NB4 (cell line): ENCODE measurements around the gene FGD3.
A peak's percentile ranks its signal among the peaks of the same experiment; 100 is the strongest.

ENCODE experiments used
- DNase-seq: peaks from one replicate; pipeline ENCODE4 v3.0.0; 2010; ENCODE audit warnings: low read depth
- H3K4me3 ChIP-seq: one replicate; pipeline ENCODE4 v1.5.1; 2011; ENCODE audit warnings: mild to moderate bottlenecking, low read depth, low read length, moderate library complexity
- MAX ChIP-seq: IDR thresholded peaks from 2 replicates; pipeline ENCODE4 v1.6.1; 2011; ENCODE audit warnings: low read depth, low read length
- MYC ChIP-seq: IDR thresholded peaks from 2 replicates; pipeline ENCODE4 v1.6.1; 2011; ENCODE audit warnings: low read depth, low read length
- POLR2A ChIP-seq: IDR thresholded peaks from 2 replicates; pipeline ENCODE4 v1.6.1; 2011; ENCODE audit warnings: mild to moderate bottlenecking; ENCODE audit not compliant: insufficient read length; ENCODE audit errors: extremely low read depth
- TF ChIP-seq, protein P1 (sequence below): IDR thresholded peaks from one replicate; pipeline ENCODE4 v1.5.1; 2012; ENCODE audit warnings: low read depth, low read length

The FGD3 gene

GRCh38 chr9:93054758-93055704, 107.7 kb downstream of the FGD3 start:
- H3K4me3 ChIP-seq, result no peak overlapping the region
- no peak for DNase-seq
- no peak for TF ChIP-seq MAX
- TF ChIP-seq, protein P1, sequence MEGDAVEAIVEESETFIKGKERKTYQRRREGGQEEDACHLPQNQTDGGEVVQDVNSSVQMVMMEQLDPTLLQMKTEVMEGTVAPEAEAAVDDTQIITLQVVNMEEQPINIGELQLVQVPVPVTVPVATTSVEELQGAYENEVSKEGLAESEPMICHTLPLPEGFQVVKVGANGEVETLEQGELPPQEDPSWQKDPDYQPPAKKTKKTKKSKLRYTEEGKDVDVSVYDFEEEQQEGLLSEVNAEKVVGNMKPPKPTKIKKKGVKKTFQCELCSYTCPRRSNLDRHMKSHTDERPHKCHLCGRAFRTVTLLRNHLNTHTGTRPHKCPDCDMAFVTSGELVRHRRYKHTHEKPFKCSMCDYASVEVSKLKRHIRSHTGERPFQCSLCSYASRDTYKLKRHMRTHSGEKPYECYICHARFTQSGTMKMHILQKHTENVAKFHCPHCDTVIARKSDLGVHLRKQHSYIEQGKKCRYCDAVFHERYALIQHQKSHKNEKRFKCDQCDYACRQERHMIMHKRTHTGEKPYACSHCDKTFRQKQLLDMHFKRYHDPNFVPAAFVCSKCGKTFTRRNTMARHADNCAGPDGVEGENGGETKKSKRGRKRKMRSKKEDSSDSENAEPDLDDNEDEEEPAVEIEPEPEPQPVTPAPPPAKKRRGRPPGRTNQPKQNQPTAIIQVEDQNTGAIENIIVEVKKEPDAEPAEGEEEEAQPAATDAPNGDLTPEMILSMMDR, result no peak
- no peak for TF ChIP-seq MYC
- TF ChIP-seq POLR2A, result no peak

DNA sequence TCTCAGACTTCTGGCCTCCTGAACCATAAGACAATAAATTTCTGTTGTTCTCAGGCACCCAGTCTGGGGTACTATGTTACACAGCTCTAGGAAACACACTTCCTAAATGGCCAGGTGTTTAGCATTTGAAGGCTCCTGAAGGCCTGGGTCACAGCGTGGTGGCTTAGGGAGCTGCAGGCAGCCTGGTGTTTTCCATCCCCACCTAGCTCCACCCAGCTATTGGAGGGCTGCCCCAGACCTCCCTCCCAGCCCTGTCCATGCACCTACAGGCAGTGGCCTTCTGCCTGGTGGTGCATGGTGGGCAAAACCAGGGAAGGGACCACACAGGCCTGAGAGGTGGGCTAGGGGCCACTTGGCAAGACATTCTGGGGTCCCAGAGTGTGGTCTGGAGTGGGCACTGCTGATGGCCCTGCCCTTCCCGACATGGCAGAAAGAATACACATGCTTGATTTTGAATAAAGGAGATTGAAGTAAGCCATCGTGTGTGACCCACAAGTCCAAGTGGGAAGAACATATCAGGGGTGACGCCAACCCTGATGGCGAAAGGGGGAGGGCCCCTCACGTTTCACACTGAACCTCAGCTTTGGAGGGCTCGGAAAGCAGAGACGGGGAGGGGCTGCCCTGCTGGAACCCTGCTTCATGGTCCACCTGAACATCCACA, 109.8 kb downstream of the FGD3 start:
- H3K4me3 ChIP-seq, result no peak overlapping the region
- DNase-seq, result no peak
- TF ChIP-seq MYC (no peak), MAX (no peak), POLR2A (no peak)
- TF ChIP-seq, protein P1, result no peak

- no peak for DNase-seq
- TF ChIP-seq POLR2A (no peak), MYC (no peak), MAX (no peak)
- TF ChIP-seq, protein P1, result no peak
- no peak overlapping the region for H3K4me3 ChIP-seq
Observed at GRCh38 chr9:93057703-93058354, 110.5 kb downstream of the FGD3 start.

DNA sequence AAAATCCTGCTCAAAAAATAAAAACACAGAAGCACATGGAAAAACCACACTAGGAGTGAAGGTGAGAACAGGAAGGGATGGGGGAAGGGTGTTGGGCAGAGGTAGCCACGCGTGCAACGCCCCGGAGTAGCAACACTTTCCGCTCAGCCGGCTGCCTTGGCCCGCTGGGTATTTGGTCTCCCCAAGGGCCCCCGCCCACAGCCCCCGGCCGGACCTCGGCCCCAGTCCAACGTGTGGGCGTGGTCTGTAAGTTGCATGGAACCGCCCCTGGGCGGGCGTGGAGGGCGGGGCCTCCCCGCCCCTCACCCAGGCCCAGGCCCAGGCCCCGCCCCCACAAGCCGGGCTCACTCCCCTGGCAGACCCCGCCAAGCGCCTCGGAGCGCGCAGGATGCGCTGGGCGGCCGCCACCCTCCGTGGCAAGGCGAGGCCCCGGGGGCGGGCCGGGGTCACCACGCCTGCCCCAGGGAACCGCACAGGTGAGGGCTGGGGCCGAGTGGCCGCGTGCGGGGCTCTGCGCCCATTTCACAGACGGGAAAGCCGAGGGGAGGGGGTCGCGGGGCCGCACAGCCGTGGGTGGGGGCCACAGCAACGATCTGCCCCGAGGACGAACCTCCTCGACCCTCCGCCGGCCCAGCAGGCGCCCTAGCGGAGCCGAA, 111.2 kb downstream of the FGD3 start, which contains the start of gene SUSD3:
Gene SUSD3, plus strand, starts transcription at position 347 of the 656 bp plus-strand sequence. Its CDS starts 42 bp downstream, at position 389.
- DNase-seq, result peak; percentile 88
- TF ChIP-seq MAX (peak; percentile 77), POLR2A (peak; percentile 75), MYC (peak; percentile 65)
- TF ChIP-seq, protein P1, result no peak
- H3K4me3 ChIP-seq, result peak within 1 kb of the TSS; percentile 77
